Activated CD8-positive, alpha-beta memory T cell treated with anti-CD3 and anti-CD28 coated beads, Interleukin-2, amount 10 ng/mL, durations not matched to agents 7 days and 5 days (primary cell): Measurements from ENCODE around the gene RPAP3. TPM values are rescaled to one million over a fixed set of nuclear protein-coding genes. Genes with fewer than 3 reads are reported as not detected.

Experiments
- ATAC-seq: fragments of 150-1000 bp; cut with Tn5 transposase; one replicate; pipeline ENCODE4 v1.10.0; 2021; ENCODE audit warnings: moderate library complexity
- CTCF ChIA-PET: fragments of 350-600 bp; sonication (Branson Sonifier 250); formaldehyde crosslinking; loops from one replicate; lab custom pipeline; 2021; ENCODE audit warnings: antibody characterized with exemption; lab: Charles Lee
- DNase-seq: peaks from one replicate; pipeline ENCODE4 v3.0.0-alpha.2; 2020
- H3K27ac Mint-ChIP-seq: one replicate; pipeline ENCODE4 v1.8.0; 2021; ENCODE audit warnings: mild to moderate bottlenecking, mixed read lengths
- H3K27me3 Mint-ChIP-seq: one replicate; pipeline ENCODE4 v1.8.0; 2021; ENCODE audit warnings: mixed read lengths
- H3K36me3 Mint-ChIP-seq: one replicate; pipeline ENCODE4 v1.8.0; 2021; ENCODE audit warnings: mild to moderate bottlenecking, mixed read lengths
- H3K4me1 Mint-ChIP-seq: one replicate; pipeline ENCODE4 v1.8.0; 2021; ENCODE audit warnings: mixed read lengths
- H3K4me3 Mint-ChIP-seq: one replicate; pipeline ENCODE4 v1.8.0; 2021; ENCODE audit warnings: mild to moderate bottlenecking, moderate library complexity, mixed read lengths
- H3K9me3 Mint-ChIP-seq: one replicate; pipeline ENCODE4 v1.8.0; 2022; ENCODE audit warnings: low read depth, mixed read lengths
- total RNA-seq, 2 experiments: library from RNA; stranded (reverse); gene quantifications; one replicate each; pipeline ENCODE4 v1.2.3, GENCODE V29; 2021

The RPAP3 gene
- total RNA-seq, 2 experiments from 2014 or later, result 41.3 to 51.4 TPM

GRCh38 chr12:47747596-47748506 is 42.0 kb upstream of the RPAP3 start:
- H3K4me3 Mint-ChIP-seq, result no peak overlapping the region
- no peaks in the 10 kb centered on the region for H3K4me1 Mint-ChIP-seq
- CTCF ChIA-PET, result interaction anchor here (1.5 to 26.5 kb wide), 5 partner anchors 10 to 90 kb away, joined by 5 to 954 read pairs (median 8); partner anchors contain the start of genes RAPGEF3 and SLC48A1
- no peak for DNase-seq
- H3K36me3 Mint-ChIP-seq, result no peaks in the 10 kb centered on the region
- H3K9me3 Mint-ChIP-seq, result no peaks in the 10 kb centered on the region
- no peak overlapping the region for H3K27ac Mint-ChIP-seq
- H3K27me3 Mint-ChIP-seq, result peaks cover 26% of the 10 kb centered on the region
- ATAC-seq, result no peak

- Mint-ChIP-seq H3K27ac (no peak overlapping the region), H3K9me3 (no peaks in the 10 kb centered on the region), H3K4me1 (peaks cover 5% of the 10 kb centered on the region), H3K36me3 (no peaks in the 10 kb centered on the region), H3K4me3 (no peak overlapping the region), H3K27me3 (peaks cover 26% of the 10 kb centered on the region)
- no peak for ATAC-seq
- no peak for DNase-seq
- CTCF ChIA-PET, result interaction anchor here (1.5 to 26.5 kb wide), 5 partner anchors 11 to 91 kb away, joined by 5 to 954 read pairs (median 8); partner anchors contain the start of genes RAPGEF3 and SLC48A1
Measured at GRCh38 chr12:47747126-47747525, 41.3 kb upstream of the RPAP3 start.

GRCh38 chr12:47746523-47746922 is 40.7 kb upstream of the RPAP3 start:
- DNase-seq, result no peak
- Mint-ChIP-seq H3K36me3 (no peaks in the 10 kb centered on the region), H3K27me3 (peaks cover 26% of the 10 kb centered on the region), H3K4me1 (peaks cover 10% of the 10 kb centered on the region), H3K27ac (no peak overlapping the region), H3K4me3 (no peak overlapping the region), H3K9me3 (no peaks in the 10 kb centered on the region)
- no peak for ATAC-seq
- CTCF ChIA-PET, result interaction anchor here (1.5 to 26.5 kb wide), 5 partner anchors 11 to 92 kb away, joined by 5 to 954 read pairs (median 8); partner anchors contain the start of genes RAPGEF3 and SLC48A1

GRCh38 chr12:47746073-47746472 is 40.2 kb upstream of the RPAP3 start:
- DNase-seq (no peak), ATAC-seq (no peak)
- Mint-ChIP-seq H3K4me3 (no peak overlapping the region), H3K9me3 (no peaks in the 10 kb centered on the region), H3K27ac (no peak overlapping the region), H3K36me3 (no peaks in the 10 kb centered on the region), H3K27me3 (peaks cover 26% of the 10 kb centered on the region), H3K4me1 (peaks cover 14% of the 10 kb centered on the region)
- CTCF ChIA-PET, result interaction anchor here (1.8 to 26.5 kb wide), 5 partner anchors 12 to 92 kb away, joined by 8 to 954 read pairs (median 309); partner anchors contain the start of genes RAPGEF3 and SLC48A1

GRCh38 chr12:47745485-47746041 is 39.7 kb upstream of the RPAP3 start:
- Mint-ChIP-seq H3K36me3 (no peaks in the 10 kb centered on the region), H3K27ac (no peak overlapping the region), H3K9me3 (no peaks in the 10 kb centered on the region), H3K4me3 (no peak overlapping the region), H3K27me3 (peaks cover 26% of the 10 kb centered on the region), H3K4me1 (peaks cover 14% of the 10 kb centered on the region)
- ATAC-seq, result no peak
- CTCF ChIA-PET, result interaction anchor here (2.1 to 26.5 kb wide), 5 partner anchors 12 to 92 kb away, joined by 7 to 954 read pairs (median 341); partner anchors contain the start of genes ENDOU, RAPGEF3 and SLC48A1
- no peak for DNase-seq

- no peaks in the 10 kb centered on the region for H3K36me3 Mint-ChIP-seq
- ATAC-seq, result no peak
Measured at GRCh38 chr12:47744778-47745436, 39.1 kb upstream of the RPAP3 start.

GRCh38 chr12:47744005-47744651 is 38.3 kb upstream of the RPAP3 start:
- DNase-seq, result peak; percentile 62
- Mint-ChIP-seq H3K9me3 (no peaks in the 10 kb centered on the region), H3K27ac (no peak overlapping the region), H3K36me3 (no peaks in the 10 kb centered on the region), H3K4me3 (no peak overlapping the region), H3K4me1 (peaks cover 14% of the 10 kb centered on the region), H3K27me3 (peaks cover 26% of the 10 kb centered on the region)
- no peak for ATAC-seq
- CTCF ChIA-PET, result interaction anchor here (0.7 to 26.5 kb wide), 27 partner anchors 8 to 205 kb away, joined by 3 to 954 read pairs (median 4); partner anchors contain the start of genes ENDOU, RAPGEF3 and SLC48A1

More at GRCh38 chr12:47744778-47745436, 39.1 kb upstream of the RPAP3 start:
- CTCF ChIA-PET, result interaction anchor here (0.7 to 26.5 kb wide), 21 partner anchors 9 to 205 kb away, joined by 3 to 954 read pairs (median 5); partner anchors contain the start of genes ENDOU, RAPGEF3 and SLC48A1
- peaks cover 14% of the 10 kb centered on the region for H3K4me1 Mint-ChIP-seq
- H3K27ac Mint-ChIP-seq, result no peak overlapping the region
- peaks cover 26% of the 10 kb centered on the region for H3K27me3 Mint-ChIP-seq
- no peak for DNase-seq
- H3K9me3 Mint-ChIP-seq, result no peaks in the 10 kb centered on the region
- H3K4me3 Mint-ChIP-seq, result no peak overlapping the region

- Mint-ChIP-seq H3K4me3 (no peak overlapping the region), H3K27me3 (peaks cover 26% of the 10 kb centered on the region), H3K9me3 (no peaks in the 10 kb centered on the region), H3K36me3 (no peaks in the 10 kb centered on the region), H3K4me1 (peaks cover 14% of the 10 kb centered on the region), H3K27ac (no peak overlapping the region)
- no peak for DNase-seq
- CTCF ChIA-PET, result interaction anchor here (0.7 to 26.5 kb wide), 32 partner anchors 14 to 414 kb away, joined by 3 to 954 read pairs (median 8); partner anchors contain the start of genes ASB8, ENDOU, HDAC7 and RAPGEF3
- ATAC-seq, result no peak
Measured at GRCh38 chr12:47743311-47743860, 37.6 kb upstream of the RPAP3 start.

- peak overlapping the region; percentile 35 for H3K27ac Mint-ChIP-seq
- DNase-seq (peak; percentile 85), ATAC-seq (peak; percentile 69)
- H3K9me3 Mint-ChIP-seq, result no peaks in the 10 kb centered on the region
- peaks cover 26% of the 10 kb centered on the region for H3K27me3 Mint-ChIP-seq
- peaks cover 14% of the 10 kb centered on the region for H3K4me1 Mint-ChIP-seq
- H3K4me3 Mint-ChIP-seq, result no peak overlapping the region
- CTCF ChIA-PET, result interaction anchor here (0.6 to 26.5 kb wide), 43 partner anchors 15 to 492 kb away, joined by 3 to 954 read pairs (median 5); partner anchors contain the start of genes ASB8, ENDOU, HDAC7 and RAPGEF3
- no peaks in the 10 kb centered on the region for H3K36me3 Mint-ChIP-seq
Measured at GRCh38 chr12:47742253-47742825, 36.5 kb upstream of the RPAP3 start.

- ATAC-seq, result peak; percentile 52
- no peaks in the 10 kb centered on the region for H3K9me3 Mint-ChIP-seq
- peak overlapping the region; percentile 22 for H3K27ac Mint-ChIP-seq
- CTCF ChIA-PET, result interaction anchor here (0.7 to 26.5 kb wide), 23 partner anchors 16 to 222 kb away, joined by 3 to 954 read pairs (median 6); partner anchors contain the start of genes ENDOU, RAPGEF3, SLC48A1 and TMEM106C
- H3K27me3 Mint-ChIP-seq, result peaks cover 23% of the 10 kb centered on the region
- peak; percentile 74 for DNase-seq
- peaks cover 14% of the 10 kb centered on the region for H3K4me1 Mint-ChIP-seq
- H3K36me3 Mint-ChIP-seq, result no peaks in the 10 kb centered on the region
- H3K4me3 Mint-ChIP-seq, result no peak overlapping the region
Measured at GRCh38 chr12:47741340-47741703, 35.5 kb upstream of the RPAP3 start.

GRCh38 chr12:47740606-47741339 is 34.9 kb upstream of the RPAP3 start:
- Mint-ChIP-seq H3K4me3 (no peak overlapping the region), H3K27me3 (peaks cover 21% of the 10 kb centered on the region), H3K36me3 (no peaks in the 10 kb centered on the region), H3K9me3 (no peaks in the 10 kb centered on the region), H3K4me1 (peaks cover 14% of the 10 kb centered on the region), H3K27ac (no peak overlapping the region)
- CTCF ChIA-PET, result interaction anchor here (0.9 to 26.5 kb wide), 17 partner anchors 17 to 222 kb away, joined by 3 to 954 read pairs (median 9); partner anchors contain the start of genes ENDOU, RAPGEF3, SLC48A1 and TMEM106C
- peak; percentile 32 for ATAC-seq
- no peak for DNase-seq
